ENCODE results near the gene LRMDA. TPM values are rescaled to one million over a fixed set of nuclear protein-coding genes. Genes with fewer than 3 reads are reported as not detected.

The LRMDA gene
- total and polyA plus RNA-seq, 2 donors (not counting 3 experiments of a cell fraction or from before 2014, with no cell fraction given), result 9.7 to 18.0 TPM

DNA sequence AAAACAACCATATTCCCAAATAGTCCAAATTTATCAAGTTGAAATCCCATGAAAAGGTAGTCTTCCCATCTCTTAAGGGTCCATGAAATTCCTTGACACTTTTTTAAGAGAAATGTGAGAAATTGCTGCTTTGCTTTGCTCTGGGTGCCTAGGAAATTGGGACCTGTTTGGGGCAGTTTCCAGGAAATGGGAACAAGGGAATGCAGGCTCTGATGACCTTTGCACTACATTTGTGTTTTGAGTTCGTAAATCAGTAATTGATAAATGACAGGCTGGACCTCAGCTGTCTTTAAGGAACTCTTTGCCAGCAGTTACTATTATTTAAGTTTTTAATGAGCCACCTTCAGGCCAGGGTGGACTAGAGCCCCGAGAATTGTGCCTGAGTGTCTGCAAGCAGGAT lies 203.5 kb downstream of the LRMDA start:
- Histone ChIP-seq H3K36me3 (ENCODE audit: control insufficient read depth in 2 of 2, extremely low read depth in 1 of 2, insufficient read depth in 2 of 2, low read length in 2 of 2) (no peaks in the 10 kb centered on the region), H3K79me2 (ENCODE audit: control insufficient read depth, insufficient read depth, low read length) (no peaks in the 10 kb centered on the region), H3K4me1 (ENCODE audit: control insufficient read depth, extremely low read depth, insufficient read depth, low read length) (no peaks in the 10 kb centered on the region), H3K27me3 (ENCODE audit: control insufficient read depth in 2 of 2, insufficient read depth in 2 of 2, low read length in 2 of 2) (peaks cover 0 to 2% of the 10 kb centered on the region in 2 experiments), H2AFZ (ENCODE audit: low read depth, low read length) (no peak overlapping the region), H3K4me3 (replicated peaks in 1 of 3; ENCODE audit: insufficient read depth in 1 of 3, low read depth in 1 of 3, low read length in 3 of 3) (no peak overlapping the region), H3K9me1 (replicated peaks; ENCODE audit: control insufficient read depth, extremely low read depth, insufficient read depth, low read length) (no peaks in the 10 kb centered on the region), H4K20me1 (replicated peaks; ENCODE audit: control insufficient read depth, extremely low read depth, insufficient read depth, low read length) (no peaks in the 10 kb centered on the region), H3K9ac (replicated peaks; ENCODE audit: extremely low read depth, insufficient read depth, low read length) (no peak overlapping the region), H3K4me2 (ENCODE audit: insufficient read depth, low read length) (no peak overlapping the region), H3K27ac (ENCODE audit: insufficient read depth, low read depth, low read length) (no peak overlapping the region), H3K9me3 (replicated peaks; ENCODE audit: control insufficient read depth, insufficient read depth, low read length) (no peaks in the 10 kb centered on the region)
- FAIRE-seq (no peak), DNase-seq (ENCODE audit: low read depth, low spot score) (no peak)
- ChIA-PET POLR2A (no interaction called here), CTCF (no interaction called here)
- TF ChIP-seq GATA2 (IDR thresholded peaks at IDR 0.05; ENCODE audit: insufficient read depth, insufficient read length, low read depth, low read length) (no peak), JUN (IDR thresholded peaks at IDR 0.05; ENCODE audit: borderline replicate concordance, insufficient read depth, insufficient read length, low read depth) (no peak), EZH2 (IDR thresholded peaks at IDR 0.05; ENCODE audit: borderline replicate concordance, low read depth, low read length, severe bottlenecking) (no peak), FOS (IDR thresholded peaks at IDR 0.05; ENCODE audit: borderline replicate concordance, insufficient read depth, low read length) (no peak), POLR2A (IDR thresholded peaks at IDR 0.05; ENCODE audit: low read depth, low read length) (no peak), MYC (IDR thresholded peaks at IDR 0.05; ENCODE audit: low read depth, low read length) (no peak), POLR2AphosphoS5 (IDR thresholded peaks at IDR 0.05; ENCODE audit: insufficient read depth, low read depth, low read length) (no peak)
- TF ChIP-seq, protein P1, sequence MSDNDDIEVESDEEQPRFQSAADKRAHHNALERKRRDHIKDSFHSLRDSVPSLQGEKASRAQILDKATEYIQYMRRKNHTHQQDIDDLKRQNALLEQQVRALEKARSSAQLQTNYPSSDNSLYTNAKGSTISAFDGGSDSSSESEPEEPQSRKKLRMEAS (IDR thresholded peaks at IDR 0.05; ENCODE audit: insufficient read depth, insufficient read length), result no peak
- TF ChIP-seq, protein P2, sequence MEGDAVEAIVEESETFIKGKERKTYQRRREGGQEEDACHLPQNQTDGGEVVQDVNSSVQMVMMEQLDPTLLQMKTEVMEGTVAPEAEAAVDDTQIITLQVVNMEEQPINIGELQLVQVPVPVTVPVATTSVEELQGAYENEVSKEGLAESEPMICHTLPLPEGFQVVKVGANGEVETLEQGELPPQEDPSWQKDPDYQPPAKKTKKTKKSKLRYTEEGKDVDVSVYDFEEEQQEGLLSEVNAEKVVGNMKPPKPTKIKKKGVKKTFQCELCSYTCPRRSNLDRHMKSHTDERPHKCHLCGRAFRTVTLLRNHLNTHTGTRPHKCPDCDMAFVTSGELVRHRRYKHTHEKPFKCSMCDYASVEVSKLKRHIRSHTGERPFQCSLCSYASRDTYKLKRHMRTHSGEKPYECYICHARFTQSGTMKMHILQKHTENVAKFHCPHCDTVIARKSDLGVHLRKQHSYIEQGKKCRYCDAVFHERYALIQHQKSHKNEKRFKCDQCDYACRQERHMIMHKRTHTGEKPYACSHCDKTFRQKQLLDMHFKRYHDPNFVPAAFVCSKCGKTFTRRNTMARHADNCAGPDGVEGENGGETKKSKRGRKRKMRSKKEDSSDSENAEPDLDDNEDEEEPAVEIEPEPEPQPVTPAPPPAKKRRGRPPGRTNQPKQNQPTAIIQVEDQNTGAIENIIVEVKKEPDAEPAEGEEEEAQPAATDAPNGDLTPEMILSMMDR (IDR thresholded peaks at IDR 0.05; ENCODE audit: extremely low read depth in 1 of 2, insufficient read depth in 1 of 2, low read depth in 1 of 2, low read length in 2 of 2), result no peak
- dilution Hi-C loops (cut with MboI; ENCODE audit: extremely low pct_ligation_motif_present, low sequenced_read_pairs), result no loop called here
- intact Hi-C loops (cut with micrococcal nuclease), result no loop called here
- BruUV-seq (replicated peaks), result no TSS peak
